HPDE6-E6E7 (cell line): ENCODE measurements around the gene FAF2.
A peak's percentile ranks its signal among the peaks of the same experiment; 100 is the strongest.
"Not testable (repeated sequence)": the region's sequence is repeated elsewhere in the genome, so short reads cannot be mapped to it uniquely, and the experiment has no call there.

Experiments
- DNase-seq: peaks from one replicate; pipeline ENCODE4 v3.0.0; 2011; ENCODE audit warnings: missing footprints; ENCODE audit errors: extremely low spot score

FAF2 gene

DNA sequence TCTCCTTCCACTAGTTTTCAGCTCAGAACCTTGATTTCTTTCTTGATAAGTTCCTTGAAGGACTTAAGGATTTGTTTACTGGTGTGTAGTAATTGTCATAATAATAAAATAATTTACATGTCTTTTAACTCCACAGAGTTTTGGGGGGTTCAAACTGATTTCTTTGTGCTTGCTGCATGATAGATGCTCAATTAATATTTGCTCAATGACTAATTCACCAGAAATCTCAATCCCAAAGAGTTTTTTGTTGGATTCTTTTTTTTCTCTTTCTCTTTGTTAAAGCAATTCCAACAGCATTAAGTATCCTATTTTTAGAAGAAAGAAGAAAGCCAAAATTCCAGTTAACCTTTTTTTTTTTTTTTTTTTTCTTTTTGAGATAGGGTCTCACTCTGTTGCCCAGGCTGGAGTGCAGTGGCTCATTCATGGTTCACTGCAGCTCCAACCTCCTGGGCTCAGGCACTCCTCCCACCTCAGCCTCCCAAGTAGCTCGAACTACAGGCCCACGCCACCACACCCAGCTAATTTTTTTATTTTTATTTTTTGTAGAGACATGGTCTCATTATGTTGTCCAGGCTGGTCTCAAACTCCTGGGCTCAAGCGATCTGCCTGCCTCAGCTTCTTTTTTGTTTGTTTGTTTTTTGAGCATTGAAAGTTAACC, 10.8 kb downstream of the FAF2 start:
- no peak for DNase-seq

DNA sequence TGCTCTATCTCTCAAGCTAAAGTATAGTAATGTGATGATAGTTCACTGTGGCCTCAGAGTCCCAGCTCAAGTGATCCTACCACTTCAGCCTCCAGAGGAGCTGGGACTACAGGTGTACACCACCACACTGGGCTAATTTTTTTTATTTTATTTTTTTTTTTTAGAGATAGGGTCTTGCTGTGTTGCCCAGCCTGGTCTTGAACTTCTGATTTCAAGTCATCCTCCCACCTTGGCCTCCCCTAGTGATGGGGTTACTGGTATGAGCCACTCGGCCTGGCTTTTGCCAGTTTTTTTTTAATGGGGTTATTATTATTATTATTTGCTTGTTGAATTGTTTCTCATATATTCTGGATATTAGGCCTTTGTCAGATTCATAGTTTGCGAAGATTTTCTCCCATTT, 13.2 kb downstream of the FAF2 start:
- no peak for DNase-seq

DNA sequence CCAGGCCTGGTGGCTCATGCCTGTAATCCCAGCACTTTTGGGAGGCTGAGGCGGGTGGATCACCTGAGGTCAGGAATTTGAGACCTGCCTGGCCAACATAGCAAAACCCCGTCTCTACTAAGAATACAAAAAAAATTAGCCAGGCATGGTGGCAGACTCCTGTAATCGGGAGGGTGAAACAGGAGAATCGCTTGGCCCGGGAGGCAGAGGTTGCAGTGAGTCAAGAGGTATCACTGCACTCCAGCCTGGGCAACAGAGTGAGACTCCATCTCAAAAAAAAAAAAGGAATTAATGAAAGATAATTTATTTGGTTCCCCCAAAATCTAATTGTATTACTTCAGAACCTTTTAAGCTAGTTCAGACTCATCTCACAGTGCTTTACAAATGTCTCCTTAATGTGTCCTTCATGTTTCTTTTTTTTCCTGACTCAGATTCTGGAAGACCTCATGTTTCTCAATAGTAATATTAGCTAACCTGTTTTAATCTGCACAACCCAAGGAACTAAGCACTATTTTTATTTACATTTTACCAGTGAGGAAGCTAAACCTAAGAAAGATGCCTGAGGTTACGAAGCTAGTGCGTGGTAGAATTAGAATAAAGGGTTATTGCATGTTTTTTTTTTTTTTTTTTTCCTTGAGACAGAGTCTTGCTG, 15.1 kb downstream of the FAF2 start:
- no peak for DNase-seq

DNA sequence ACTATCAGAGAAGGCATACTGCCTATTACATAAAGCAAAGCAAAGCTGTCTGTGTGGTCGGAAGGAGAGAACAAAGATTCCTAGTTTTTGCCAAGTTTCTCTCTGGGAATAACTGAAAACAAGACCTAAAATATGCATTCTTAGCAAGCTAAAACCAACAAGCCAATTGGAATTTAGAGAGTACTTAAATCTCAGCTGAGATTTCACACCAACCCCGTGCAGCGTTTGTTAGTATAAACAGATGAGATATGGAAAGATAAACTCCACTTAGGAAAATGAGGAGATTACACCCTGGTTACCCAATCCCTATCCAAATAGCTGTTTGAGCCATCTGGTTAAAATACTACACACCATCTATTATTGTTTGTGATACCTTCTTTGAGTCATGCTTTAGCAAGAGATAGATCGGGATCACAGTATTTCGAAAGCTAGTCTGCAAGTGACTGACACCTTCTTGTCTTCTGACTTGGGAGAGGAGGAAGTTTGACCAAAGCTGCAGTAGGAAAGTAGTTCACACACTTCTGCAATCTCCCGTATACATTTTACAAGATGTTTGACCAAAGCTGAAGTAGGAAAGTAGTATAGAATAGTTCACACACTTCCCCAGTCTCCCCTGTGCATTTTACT, 18.2 kb downstream of the FAF2 start:
- peak; percentile 16 for DNase-seq

DNA sequence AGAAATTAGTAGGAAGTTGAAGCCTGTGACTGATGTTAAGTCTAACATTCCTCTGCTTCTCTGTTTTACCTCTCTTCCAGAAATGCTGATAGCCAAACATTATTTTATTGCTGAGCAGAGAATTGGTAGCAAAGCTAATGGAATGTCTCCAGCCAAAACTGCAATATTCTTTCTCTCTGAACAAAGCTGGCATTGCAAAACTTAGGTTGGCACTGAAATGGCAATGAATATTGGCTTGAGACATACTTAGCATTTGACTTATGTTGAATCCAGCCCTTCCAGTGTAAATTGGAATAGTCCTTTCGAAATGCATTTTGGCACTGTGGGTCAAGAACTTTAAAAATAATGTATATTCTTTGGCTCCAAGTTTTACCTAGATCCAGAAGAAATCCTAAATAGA, 21.1 kb downstream of the FAF2 start:
- no peak for DNase-seq

DNA sequence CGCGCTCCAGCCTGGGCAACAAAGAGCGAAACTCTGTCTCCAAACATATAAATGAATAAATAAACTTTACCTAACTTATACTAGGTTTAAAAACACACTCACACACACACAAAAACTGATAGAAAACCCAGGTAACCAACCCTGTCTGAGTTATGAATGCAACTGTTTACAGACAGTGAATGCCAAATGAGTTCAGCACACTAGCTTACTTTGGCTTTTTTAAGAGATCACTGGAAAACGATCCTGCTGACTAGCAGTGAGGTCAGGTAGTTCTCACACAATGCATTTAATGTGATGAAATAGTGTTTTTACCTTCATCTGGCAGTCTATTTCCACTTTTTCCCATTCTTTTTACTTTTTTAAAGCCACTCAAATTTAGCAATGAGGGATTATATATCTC, 22.4 kb downstream of the FAF2 start:
- DNase-seq: no peak

DNA sequence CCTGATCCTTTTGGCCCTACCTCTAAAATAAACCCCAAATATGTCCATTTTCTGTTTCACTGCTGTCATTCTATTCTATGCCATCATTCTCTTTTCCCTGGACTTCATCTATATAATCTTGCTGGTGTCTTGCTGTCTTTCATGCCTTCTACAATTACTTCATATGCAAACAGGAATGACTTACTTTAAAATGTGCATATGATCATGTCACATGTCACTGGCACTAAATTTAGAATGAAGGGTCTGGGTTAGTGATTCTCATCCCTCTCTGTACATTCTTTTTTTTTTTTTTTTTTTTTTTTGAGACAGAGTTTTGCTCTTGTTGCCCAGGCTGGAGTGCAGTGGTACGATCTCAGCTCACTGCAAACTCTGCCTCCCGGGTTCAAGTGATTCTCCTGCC, 22.9 kb downstream of the FAF2 start:
- no peak for DNase-seq

DNA sequence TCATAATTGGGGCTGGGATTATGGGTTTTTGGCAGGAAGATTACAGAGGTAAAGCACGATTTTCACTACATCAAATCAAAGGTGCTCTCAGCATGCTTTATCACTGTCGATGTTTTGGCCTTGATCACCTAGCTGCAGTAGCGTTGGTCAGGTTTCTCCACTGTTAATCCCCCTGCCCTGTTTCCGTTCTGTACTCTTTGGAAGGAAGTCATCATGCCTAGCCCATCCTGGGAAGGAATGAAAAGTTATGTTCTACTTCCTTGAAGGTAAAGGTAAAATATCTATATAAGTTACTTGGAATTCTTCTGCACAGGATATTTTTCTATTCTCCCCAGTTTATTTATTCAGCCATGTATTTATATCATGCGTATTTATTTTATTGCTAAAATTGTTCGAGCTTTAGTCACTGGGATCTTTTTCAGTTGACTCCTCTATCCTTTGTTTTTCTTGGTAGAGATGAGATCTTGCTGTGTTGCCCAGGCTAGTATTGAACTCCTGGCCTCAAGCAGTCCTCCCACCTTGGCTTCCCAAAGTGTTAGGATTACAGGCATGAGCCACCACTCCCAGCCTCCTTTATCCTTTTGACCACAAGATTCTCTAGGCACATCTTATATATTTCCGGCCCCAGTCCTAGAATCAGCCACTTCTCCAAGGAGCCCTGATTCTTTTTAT, 25.3 kb downstream of the FAF2 start:
- no peak for DNase-seq

DNA sequence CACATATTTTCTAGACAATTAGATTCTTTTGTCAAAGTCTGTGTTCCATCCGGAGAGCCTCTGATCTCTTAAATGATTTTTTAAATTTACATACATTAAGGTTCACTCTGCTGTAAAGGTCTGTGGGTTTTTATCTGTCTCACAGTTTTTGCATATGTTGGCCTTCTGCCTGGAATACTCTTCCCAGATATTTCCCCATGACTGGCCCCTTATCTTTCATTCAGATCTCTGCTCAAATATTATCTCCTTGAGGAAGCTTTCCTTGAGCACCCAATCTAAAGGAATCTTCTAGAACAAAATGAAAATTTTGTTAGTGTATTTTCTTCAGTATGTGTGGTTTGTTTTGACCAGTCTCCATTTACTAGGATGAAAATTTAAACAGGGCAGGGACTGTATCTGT, 26.3 kb downstream of the FAF2 start:
- DNase-seq: no peak

DNA sequence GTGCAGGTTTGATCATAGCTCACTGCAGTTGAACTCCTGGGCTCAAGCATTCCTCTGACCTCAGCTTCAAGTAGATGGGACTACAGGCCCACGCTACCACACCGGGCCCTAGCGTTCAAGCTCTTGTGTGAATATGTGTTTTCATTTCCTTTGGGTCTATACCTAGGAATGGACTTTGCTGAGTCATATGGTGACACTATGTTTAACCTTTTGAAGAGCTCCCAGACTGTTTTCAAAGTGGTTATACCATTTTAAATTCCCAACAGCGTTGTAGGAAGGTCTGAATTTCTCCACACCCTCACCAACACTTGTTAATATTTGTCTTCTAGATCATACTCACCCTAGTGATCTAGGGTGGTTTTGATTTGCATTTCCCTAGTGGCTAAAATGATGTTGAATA, 33.5 kb downstream of the FAF2 start:
- DNase-seq: no peak

DNA sequence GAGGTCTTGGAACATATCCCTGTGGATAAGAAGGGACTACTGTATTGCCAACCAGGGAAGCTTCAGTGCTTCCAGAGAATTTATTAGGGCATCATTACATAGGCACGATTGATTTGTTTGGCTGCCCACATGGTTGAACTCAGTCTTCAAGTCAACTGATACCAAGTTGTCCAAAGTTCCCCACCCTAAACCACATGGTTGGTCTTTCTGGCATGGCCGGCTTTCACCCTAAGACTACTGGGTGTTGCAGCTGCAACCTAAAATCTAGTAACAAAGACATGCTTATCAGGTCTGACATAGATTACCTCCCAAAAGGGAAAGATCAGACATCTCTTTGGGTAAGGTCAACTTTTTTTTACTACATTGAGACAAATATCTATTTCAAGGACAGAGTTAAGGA, 37.0 kb downstream of the FAF2 start:
- no peak for DNase-seq

DNA sequence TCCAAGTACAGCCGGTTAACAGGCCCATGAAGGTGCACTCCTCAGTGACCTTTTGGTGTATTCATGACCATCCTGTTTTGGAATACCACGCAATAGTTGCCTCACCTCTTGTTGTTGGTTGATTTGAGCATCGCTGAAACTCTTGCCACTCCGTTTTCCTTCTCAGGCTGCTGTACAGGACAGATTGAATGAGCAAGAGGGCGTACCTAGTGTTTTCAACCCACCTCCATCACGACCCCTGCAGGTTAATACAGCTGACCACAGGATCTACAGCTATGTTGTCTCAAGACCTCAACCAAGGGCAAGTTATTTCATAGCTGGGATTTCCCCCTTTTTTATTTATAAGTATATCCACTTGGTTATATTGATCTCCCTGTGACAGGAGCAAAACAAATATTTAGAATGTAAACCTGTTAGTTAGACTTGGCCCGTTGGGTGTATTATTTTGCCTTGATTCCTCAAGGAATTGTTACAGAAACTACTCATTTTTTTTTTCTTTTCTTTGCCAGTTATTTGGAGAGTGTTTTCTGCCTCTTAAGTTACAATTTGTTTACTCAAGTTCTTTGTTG, 38.1 kb downstream of the FAF2 start:
- no peak for DNase-seq

DNA sequence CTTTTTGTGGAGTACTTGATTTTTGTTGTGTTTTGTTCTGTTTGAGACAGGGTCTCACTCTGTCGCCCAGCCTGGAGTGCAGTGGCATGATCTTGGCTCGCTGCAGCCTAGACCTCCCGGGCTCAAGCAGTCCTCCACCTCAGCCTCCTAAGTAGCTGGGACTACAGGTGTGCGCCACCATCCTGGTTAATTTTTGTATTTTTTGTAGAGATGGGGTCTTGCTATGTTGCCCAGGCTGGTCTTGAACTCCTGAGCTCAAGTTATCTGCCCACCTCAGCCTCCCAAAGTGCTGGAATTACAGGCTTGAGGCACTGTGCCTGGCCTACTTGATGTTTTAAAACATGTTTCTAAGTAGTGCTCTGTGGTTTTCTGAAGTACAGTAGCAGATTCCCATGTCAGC, 39.0 kb downstream of the FAF2 start:
- not testable (repeated sequence) for DNase-seq

DNA sequence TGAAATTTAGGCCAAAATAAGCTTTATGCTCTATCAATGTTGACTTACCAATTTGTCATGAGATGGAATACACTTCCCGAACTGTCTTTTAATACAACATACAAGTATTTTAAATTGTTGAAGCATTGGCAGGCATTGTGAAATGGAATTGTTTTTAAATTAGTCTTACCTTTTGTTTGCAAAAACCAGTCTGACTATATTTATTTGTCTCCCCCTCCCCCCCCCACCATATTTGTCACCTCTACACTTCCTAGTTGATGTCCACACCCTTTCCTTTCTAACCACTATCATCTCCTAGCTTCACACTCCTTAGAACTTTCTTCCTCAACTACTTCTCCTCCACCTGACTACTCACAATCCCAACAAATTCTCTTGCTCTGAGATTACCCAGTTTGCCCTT, 40.9 kb downstream of the FAF2 start:
- peak; percentile 54 for DNase-seq

DNA sequence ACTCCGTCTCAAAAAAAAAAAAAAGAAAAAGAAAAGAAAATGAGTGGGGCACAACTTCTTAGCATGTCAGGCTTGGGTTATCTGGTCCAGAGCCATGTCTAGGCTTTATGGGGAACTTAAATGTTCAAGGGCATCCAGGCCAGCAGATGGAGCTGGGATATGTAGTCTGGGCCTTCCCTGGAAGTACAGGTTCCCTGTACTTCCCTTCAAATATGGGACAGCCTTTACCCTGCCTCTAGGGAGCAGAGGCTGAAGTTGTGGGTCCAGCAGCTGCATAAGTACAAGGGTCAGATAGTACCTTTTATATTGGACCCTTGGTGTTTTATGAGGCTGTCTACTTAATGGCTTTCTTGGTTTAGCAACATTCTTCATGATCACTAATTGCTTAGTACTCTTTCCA, 42.1 kb downstream of the FAF2 start:
- DNase-seq: peak; percentile 10

DNA sequence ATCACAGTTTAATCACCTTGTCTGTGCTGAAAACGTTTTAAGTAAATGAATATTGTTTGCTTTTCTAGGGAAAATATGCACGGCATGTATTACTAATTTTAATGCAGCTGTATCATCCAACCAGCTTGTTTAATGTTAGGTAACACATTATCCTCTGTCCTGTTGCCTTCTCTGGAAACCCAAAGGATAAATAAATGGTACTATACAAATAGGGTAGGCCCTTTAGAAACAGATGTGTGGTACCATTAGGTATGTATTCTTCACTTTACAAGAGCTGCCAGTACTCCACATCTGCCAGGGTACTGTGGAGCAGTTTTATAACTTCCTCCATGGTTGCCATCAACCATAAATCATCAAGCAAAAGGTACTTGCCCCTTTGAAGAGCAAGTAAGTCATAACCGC, 42.9 kb downstream of the FAF2 start:
- no peak for DNase-seq

DNA sequence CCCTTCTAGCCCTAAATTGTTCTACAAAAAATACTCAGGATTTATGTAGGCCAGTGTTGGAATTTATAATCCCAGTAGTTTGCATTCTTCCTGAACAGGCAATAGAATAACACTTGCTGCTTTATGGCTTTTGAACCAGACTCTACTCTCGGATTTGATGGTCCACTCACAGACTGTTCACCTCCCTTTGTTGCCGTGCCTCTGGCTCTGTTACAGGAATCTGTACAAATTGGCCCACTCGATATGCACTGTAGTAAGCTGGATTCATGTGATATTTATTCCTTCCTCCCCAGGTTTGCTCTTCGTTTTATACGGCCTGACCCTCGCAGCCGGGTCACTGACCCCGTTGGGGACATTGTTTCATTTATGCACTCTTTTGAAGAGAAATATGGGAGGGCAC, 43.7 kb downstream of the FAF2 start:
- no peak for DNase-seq

DNA sequence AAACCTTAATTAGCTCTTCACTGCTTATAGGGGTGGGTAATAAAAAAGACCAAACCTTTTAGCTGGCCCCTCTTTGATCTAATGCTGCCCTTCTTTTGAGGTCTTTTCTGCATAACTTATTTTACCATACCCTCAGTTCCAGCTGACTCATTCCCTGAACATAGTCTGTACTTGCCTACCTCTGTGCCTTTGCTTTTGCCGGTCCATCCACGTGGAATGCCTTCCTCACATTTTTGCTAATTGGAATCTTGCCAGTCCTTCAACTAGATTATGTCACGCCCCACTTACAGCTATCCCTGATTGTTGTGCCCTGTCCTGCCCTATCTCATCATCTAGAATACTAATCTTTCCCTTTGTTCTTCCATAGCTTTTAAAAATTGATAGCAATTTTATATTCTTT, 44.2 kb downstream of the FAF2 start:
- peak; percentile 76 for DNase-seq

DNA sequence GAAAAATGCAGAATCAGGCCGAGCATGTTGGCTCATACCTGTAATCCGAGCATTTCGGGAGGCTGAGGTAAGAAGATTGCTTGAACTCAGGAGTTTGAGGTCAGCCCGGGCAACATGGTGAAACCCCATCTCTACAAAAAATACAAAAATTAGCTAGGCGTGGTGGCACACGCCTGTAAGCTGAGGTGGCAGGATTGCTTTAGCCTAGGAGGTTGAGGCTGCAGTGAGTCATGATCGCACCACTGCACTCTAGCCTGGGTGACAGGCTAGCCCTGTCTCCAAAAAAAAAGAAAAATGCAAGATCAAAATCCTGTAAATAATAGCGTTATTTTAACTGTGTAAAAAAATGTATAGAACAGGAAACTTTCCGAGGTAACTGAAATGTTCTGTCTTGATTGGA, 49.7 kb downstream of the FAF2 start:
- DNase-seq: peak; percentile 37

DNA sequence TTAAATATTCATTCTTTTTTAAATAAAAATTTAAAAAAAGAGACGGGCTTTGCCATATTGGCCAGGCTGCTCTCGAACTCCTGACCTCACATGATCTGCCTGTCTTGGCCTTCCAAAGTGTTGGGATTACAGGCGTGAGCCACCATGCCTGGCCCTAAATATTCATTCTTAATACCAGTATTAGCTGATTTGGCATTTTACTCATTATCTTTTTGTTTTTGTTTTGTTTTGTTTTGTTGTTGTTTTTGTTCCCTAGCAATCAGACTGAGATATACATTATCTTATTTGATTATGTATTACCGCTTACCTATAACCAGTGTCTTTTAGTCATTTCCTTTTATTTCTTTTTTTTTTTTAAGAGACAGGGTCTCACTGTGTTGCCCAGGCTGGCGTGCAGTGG, 51.1 kb downstream of the FAF2 start:
- no peak for DNase-seq

DNA sequence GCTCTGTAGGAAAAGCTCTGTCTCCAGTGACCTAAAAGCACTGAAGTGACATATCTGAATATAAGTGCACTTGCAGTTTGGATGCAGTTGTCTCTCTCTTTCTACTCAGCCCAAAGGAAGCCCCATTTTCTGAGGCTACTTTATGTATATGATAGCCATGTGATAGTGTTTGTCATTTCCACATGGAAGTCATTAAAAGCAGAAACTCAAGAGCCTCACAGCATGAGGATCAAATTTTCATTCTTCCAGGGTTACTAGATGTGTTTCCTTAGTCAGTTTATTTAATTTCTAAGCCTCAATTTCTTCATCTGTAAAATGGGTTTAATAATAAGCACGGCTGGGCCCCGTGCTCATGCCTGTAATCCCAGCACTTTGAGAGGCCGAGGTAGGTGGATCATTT, 52.3 kb downstream of the FAF2 start:
- DNase-seq: no peak

DNA sequence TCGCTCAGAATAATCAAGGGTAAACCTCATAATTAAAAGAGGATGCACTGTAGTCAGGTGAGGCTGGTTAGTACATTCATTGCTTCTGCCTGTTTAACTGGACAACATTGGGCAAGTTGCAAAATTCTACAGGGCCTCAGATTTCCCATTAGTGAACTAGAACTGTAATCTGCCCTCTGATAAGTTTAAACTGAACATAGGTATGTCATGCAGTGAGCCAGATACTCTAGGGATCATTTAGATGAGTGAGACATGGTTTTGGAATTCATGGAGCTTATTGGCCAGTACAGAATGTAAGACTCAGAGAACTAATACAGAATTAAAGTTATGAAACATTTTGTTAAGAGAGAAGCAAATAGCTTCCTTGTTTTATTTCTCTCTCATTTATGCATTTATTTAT, 53.1 kb downstream of the FAF2 start:
- no peak for DNase-seq

DNA sequence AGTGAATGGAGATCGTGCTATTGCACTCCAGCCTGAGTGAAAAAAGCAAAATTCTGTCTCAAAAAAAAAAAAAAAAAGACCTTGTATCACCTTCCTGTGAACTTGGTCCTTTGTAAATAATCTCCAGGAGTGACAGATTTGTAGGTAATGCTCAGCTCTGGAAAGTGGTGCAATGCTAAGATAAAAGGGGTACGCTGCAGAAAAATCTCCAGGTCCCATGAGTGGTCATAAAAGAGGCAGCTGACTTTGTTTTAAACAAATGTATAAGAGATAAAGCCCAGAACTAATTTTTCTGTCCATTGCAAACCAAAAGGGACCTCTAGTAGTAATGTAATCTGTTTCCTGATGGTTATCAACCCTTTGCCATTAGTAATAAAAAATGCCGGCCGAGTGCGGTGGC, 55.3 kb downstream of the FAF2 start:
- no peak for DNase-seq
